H1 (cell line): ENCODE measurements around the gene NR4A1. TPM values are rescaled to one million over a fixed set of nuclear protein-coding genes. Genes with fewer than 3 reads are reported as not detected.

Source experiments
- CTCF ChIA-PET: fragments of 300-600 bp; sonication (Branson Sonifier 250); formaldehyde crosslinking; loops from one replicate; lab custom pipeline; 2021; ENCODE audit not compliant: partially characterized antibody; lab: Charles Lee
- POLR2A ChIA-PET: fragments of 300-600 bp; sonication (Branson Sonifier 250); formaldehyde crosslinking; loops from one replicate; lab custom pipeline; 2021; ENCODE audit warnings: inconsistent platforms; ENCODE audit not compliant: partially characterized antibody; lab: Charles Lee
- DNase-seq, 2 experiments: peaks; one replicate each; pipeline versions ENCODE4 v3.0.0 to v3.0.0-alpha.2; 2010 to 2022; ENCODE audit warnings: low spot score in 2 of 2, low read depth in 1 of 2, mixed read lengths in 1 of 2
- FAIRE-seq: peaks from 2 replicates; lab custom pipeline; 2011; peaks lifted over from hg19 to GRCh38; lab: Jason Lieb, UNC
- H2AFZ ChIP-seq: 2 replicates; pipeline ENCODE4 v1.8.1; 2012; ENCODE audit warnings: low read length, inconsistent platforms
- H2AK5ac ChIP-seq: 2 replicates; pipeline ENCODE4 v1.6.1; 2013; ENCODE audit warnings: low read depth, low read length
- H2BK120ac ChIP-seq: replicated peaks from 2 replicates; pipeline ENCODE3; 2013; ENCODE audit warnings: low read depth, low read length, inconsistent platforms
- H2BK12ac ChIP-seq: 2 replicates; pipeline ENCODE4 v1.6.1; 2013; ENCODE audit warnings: low read depth, low read length
- H2BK15ac ChIP-seq: 2 replicates; pipeline ENCODE4 v1.6.1; 2013; ENCODE audit warnings: low read length
- H2BK20ac ChIP-seq: 2 replicates; pipeline ENCODE4 v1.6.1; 2013; ENCODE audit warnings: low read length
- H2BK5ac ChIP-seq: 2 replicates; pipeline ENCODE4 v1.6.1; 2013; ENCODE audit warnings: low read depth, low read length
- H3K14ac ChIP-seq: 2 replicates; pipeline ENCODE4 v1.6.1; 2013; ENCODE audit warnings: inconsistent platforms; ENCODE audit not compliant: insufficient read length
- H3K18ac ChIP-seq: 2 replicates; pipeline ENCODE4 v1.6.1; 2013; ENCODE audit warnings: low read length; ENCODE audit errors: extremely low read depth
- H3K23ac ChIP-seq: 2 replicates; pipeline ENCODE4 v1.6.1; 2013; ENCODE audit warnings: inconsistent platforms; ENCODE audit not compliant: insufficient read length
- H3K23me2 ChIP-seq: 2 replicates; pipeline ENCODE4 v1.6.1; 2013; ENCODE audit warnings: low read depth, low read length
- H3K27ac ChIP-seq: 2 replicates; pipeline ENCODE4 v1.6.1; 2011; ENCODE audit warnings: low read depth, low read length, inconsistent platforms
- H3K27me3 ChIP-seq, 4 experiments: replicated peaks in 1 of 4; 1 replicate in 1 of 4; 2 replicates in 3 of 4; pipeline versions ENCODE4 v1.6.1 to v1.8.1; 2011 to 2013; ENCODE audit warnings: low read length in 3 of 4, mild to moderate bottlenecking in 3 of 4, inconsistent platforms in 2 of 4, mixed read lengths in 2 of 4, moderate library complexity in 1 of 4; ENCODE audit not compliant: control insufficient read depth in 3 of 4, insufficient read depth in 3 of 4; ENCODE audit errors: extremely low read depth in 1 of 4
- H3K36me3 ChIP-seq, 4 experiments: 2 replicates each; pipeline versions ENCODE4 v1.6.1 to v1.8.1; 2011 to 2013; ENCODE audit warnings: mild to moderate bottlenecking in 4 of 4, low read length in 3 of 4, moderate library complexity in 2 of 4, control low read depth in 1 of 4, inconsistent platforms in 1 of 4; ENCODE audit not compliant: insufficient read depth in 4 of 4, control insufficient read depth in 2 of 4
- H3K4ac ChIP-seq: replicated peaks from 2 replicates; pipeline ENCODE3; 2013; ENCODE audit warnings: low read length, low read depth, mixed read lengths, inconsistent platforms; ENCODE audit not compliant: insufficient read length
- H3K4me1 ChIP-seq, 4 experiments: replicated peaks in 1 of 4; 1 replicate in 1 of 4; 2 replicates in 3 of 4; pipeline versions ENCODE4 v1.6.1 to v1.8.1; 2011 to 2013; ENCODE audit warnings: low read length in 3 of 4, inconsistent platforms in 2 of 4, mixed read lengths in 1 of 4; ENCODE audit not compliant: insufficient read depth in 4 of 4, control insufficient read depth in 3 of 4
- H3K4me2 ChIP-seq, 2 experiments: 2 replicates each; pipeline versions ENCODE4 v1.6.1 to v1.8.1; 2011 to 2013; ENCODE audit warnings: low read depth in 2 of 2, low read length in 2 of 2, control low read depth in 1 of 2, inconsistent platforms in 1 of 2, mild to moderate bottlenecking in 1 of 2; ENCODE audit not compliant: insufficient read depth in 1 of 2
- H3K4me3 ChIP-seq, 4 experiments: fragments of 200-600, 300-600 bp in 1 of 4; sonication (generic), shearing (Covaris generic), sonication (Bioruptor Twin) in 1 of 4; 2 replicates each; pipeline versions ENCODE4 v1.5.1 to v1.8.1; 2011 to 2016; ENCODE audit warnings: low read length in 4 of 4, low read depth in 3 of 4, control low read depth in 2 of 4, inconsistent platforms in 2 of 4, mild to moderate bottlenecking in 2 of 4, mixed read lengths in 1 of 4, moderate library complexity in 1 of 4; ENCODE audit not compliant: insufficient read depth in 2 of 4; ENCODE audit errors: extremely low read depth in 1 of 4
- H3K56ac ChIP-seq: replicated peaks from 2 replicates; pipeline ENCODE3; 2013; ENCODE audit warnings: low read depth, mild to moderate bottlenecking, mixed read lengths, low read length, inconsistent platforms; ENCODE audit not compliant: insufficient read length
- H3K79me1 ChIP-seq: 2 replicates; pipeline ENCODE4 v1.6.1; 2013; ENCODE audit warnings: low read depth, low read length, control low read depth
- H3K79me2 ChIP-seq, 2 experiments: 2 replicates each; pipeline versions ENCODE4 v1.6.1 to v1.8.1; 2012 to 2013; ENCODE audit warnings: low read length in 2 of 2, mild to moderate bottlenecking in 2 of 2, inconsistent platforms in 1 of 2; ENCODE audit not compliant: insufficient read depth in 2 of 2, control insufficient read depth in 1 of 2
- H3K9ac ChIP-seq, 4 experiments: replicated peaks in 1 of 4; 1 replicate in 1 of 4; 2 replicates in 3 of 4; pipeline versions ENCODE4 v1.6.1 to v1.8.1; 2011 to 2013; ENCODE audit warnings: low read depth in 3 of 4, low read length in 3 of 4, control low read depth in 2 of 4, mild to moderate bottlenecking in 2 of 4, moderate library complexity in 2 of 4, inconsistent platforms in 1 of 4; ENCODE audit errors: extremely low read depth in 1 of 4
- H3K9me3 ChIP-seq, 2 experiments: 2 replicates each; pipeline versions ENCODE4 v1.6.1 to v1.8.1; 2012 to 2013; ENCODE audit warnings: mild to moderate bottlenecking in 2 of 2, moderate library complexity in 2 of 2, control low read depth in 1 of 2, inconsistent platforms in 1 of 2, low read depth in 1 of 2, low read length in 1 of 2, mixed read lengths in 1 of 2; ENCODE audit not compliant: insufficient read depth in 2 of 2
- H4K20me1 ChIP-seq, 2 experiments: replicated peaks in 1 of 2; 2 replicates each; pipeline versions ENCODE3 to v1.8.1; 2011 to 2013; ENCODE audit warnings: inconsistent platforms in 2 of 2, low read length in 2 of 2, mild to moderate bottlenecking in 1 of 2; ENCODE audit not compliant: insufficient read depth in 2 of 2, control insufficient read depth in 1 of 2
- H4K5ac ChIP-seq: 2 replicates; pipeline ENCODE4 v1.6.1; 2013; ENCODE audit warnings: low read length, low read depth, mixed read lengths, inconsistent platforms; ENCODE audit not compliant: insufficient read length
- H4K8ac ChIP-seq: 2 replicates; pipeline ENCODE4 v1.8.0; 2013; ENCODE audit warnings: mild to moderate bottlenecking, moderate library complexity, low read length, inconsistent platforms; ENCODE audit not compliant: insufficient read depth; ENCODE audit errors: extremely low read depth
- H4K91ac ChIP-seq: replicated peaks from 2 replicates; pipeline ENCODE3; 2013; ENCODE audit warnings: low read length, mixed read lengths, inconsistent platforms; ENCODE audit not compliant: insufficient read length
- ATF3 ChIP-seq: IDR thresholded peaks from 2 replicates; pipeline ENCODE4 v1.6.1; 2011; ENCODE audit warnings: low read depth, mild to moderate bottlenecking, low read length; ENCODE audit not compliant: insufficient read depth
- SP1 ChIP-seq: IDR thresholded peaks from 2 replicates; pipeline ENCODE4 v1.6.1; 2011; ENCODE audit warnings: low read depth, low read length
- WGBS, 2 experiments: shearing (Covaris generic) in 1 of 2; methylation state at CpG; one replicate each; pipeline versions ENCODE4 v1.1.6 to v1.1.7; 2013 to 2015; ENCODE audit warnings: low lambda C conversion rate in 2 of 2, mixed read lengths in 2 of 2, inconsistent platforms in 1 of 2, low coverage in 1 of 2, missing lambda C conversion rate in 1 of 2; ENCODE audit not compliant: insufficient replicate concordance in 2 of 2, insufficient coverage in 1 of 2, insufficient read length in 1 of 2; ENCODE audit errors: extremely low coverage in 1 of 2, missing lambda C conversion rate in 1 of 2; 5-methylcytosine and 5-hydroxymethylcytosine counted together
- polyA plus RNA-seq, 7 experiments: library from polyadenylated mRNA; depleted of rRNA in 3 of 7; stranded (reverse) in 5 of 7; unstranded in 2 of 7; fragments of >200 nt in 5 of 7; fragments of 200-250 nt in 2 of 7; gene quantifications; 1 replicate in 5 of 7; 2 replicates in 1 of 7; 4 replicates in 1 of 7; pipeline versions ENCODE4 v1.2.1 to v1.2.3, GENCODE V29; 2011 to 2013; ENCODE audit warnings: missing spikeins in 2 of 7, mixed read lengths in 2 of 7
- total RNA-seq: library from RNA; stranded (reverse); fragmentation: NEBNext Ultra II Directional; extraction: Animal tissue kit (Norgen Biotek cat#: 25700); gene quantifications from 2 replicates; pipeline ENCODE4 v1.2.1, GENCODE V29; 2021

NR4A1 gene
- total and polyA plus RNA-seq, 2 of the 8 experiments (the other 6 are each of a cell fraction or from before 2014, with no cell fraction given), result 18.7 to 23.3 TPM

- H3K79me1 ChIP-seq, result peaks cover 2% of the 10 kb centered on the region
- H3K9me3 ChIP-seq, result no peaks in the 10 kb centered on the region
- no peaks in the 10 kb centered on the region; a peak in 2 of 8 replicates for H3K36me3 ChIP-seq
- H4K20me1 ChIP-seq, result peaks cover 7 to 24% of the 10 kb centered on the region in 2 experiments
- DNase-seq, result no peak
- no peak overlapping the region for H3K4me2 ChIP-seq
- no peak overlapping the region for H3K14ac ChIP-seq
- H3K56ac ChIP-seq, result no peak overlapping the region
- CTCF ChIA-PET, result interaction anchor here (2.5 to 15.8 kb wide), 4 partner anchors 17 to 34 kb away, joined by 7 to 294 read pairs (median 36); partner anchors contain the start of genes ATG101 and SMIM41
- peaks cover 0 to 12% (median 6%) of the 10 kb centered on the region in 4 experiments; a peak in 6 of 7 replicates for H3K4me1 ChIP-seq
- no peak for TF ChIP-seq ATF3
- TF ChIP-seq SP1, result no peak
- TF ChIP-seq, all 59 proteins: peak for 0
- H2AFZ ChIP-seq, result no peak overlapping the region
- no peak overlapping the region for H3K18ac ChIP-seq
- no peaks in the 10 kb centered on the region; a peak in 1 of 4 replicates for H3K79me2 ChIP-seq
- no peak overlapping the region for H2BK12ac ChIP-seq
- H2BK5ac ChIP-seq, result no peak overlapping the region
- no peak overlapping the region for H2AK5ac ChIP-seq
- no peak overlapping the region for H2BK120ac ChIP-seq
- no peak overlapping the region for H2BK20ac ChIP-seq
- H3K23ac ChIP-seq, result no peak overlapping the region
- H3K9ac ChIP-seq, result no peak overlapping the region
- POLR2A ChIA-PET, result interaction anchor here (0.5 to 3.1 kb wide), 3 partner anchors 10 to 24 kb away, joined by 3 to 8 read pairs (median 3); partner anchors contain the start of gene ATG101
- H2BK15ac ChIP-seq, result no peak overlapping the region
- H4K5ac ChIP-seq, result no peak overlapping the region
- 72% methylated on average over 4 of the region's 4 CpGs; no CpG with 5 or more reads in 1 of the 2 experiments for WGBS, 2 experiments
- no peak overlapping the region for H4K91ac ChIP-seq
- H3K4me3 ChIP-seq, result no peak overlapping the region
- H3K23me2 ChIP-seq, result peaks cover 6% of the 10 kb centered on the region
- no peak overlapping the region for H3K4ac ChIP-seq
- no peak overlapping the region for H3K27ac ChIP-seq
- H4K8ac ChIP-seq, result no peak overlapping the region
- H3K27me3 ChIP-seq, result peaks cover 4 to 24% (median 21%) of the 10 kb centered on the region in 4 experiments
- FAIRE-seq, result no peak
These were observed 5.4 kb upstream of the NR4A1 start for GRCh38 chr12:52045794-52046199.
